Dermis microvascular lymphatic vessel endothelial cell (primary cell): ENCODE data around the gene LIPI. TPM values are rescaled to one million over a fixed set of nuclear protein-coding genes. Genes with fewer than 3 reads are reported as not detected.
"Not testable (repeated sequence)": the region's sequence is repeated elsewhere in the genome, so short reads cannot be mapped to it uniquely, and the experiment has no call there.

ENCODE experiments used
- DNase-seq, 2 donors: peaks; one replicate each; pipeline versions ENCODE4 v3.0.0 to v3.0.0-alpha.2; 2010; ENCODE audit warnings: low read depth in 2 of 2
- total RNA-seq: library from RNA; depleted of rRNA; stranded (reverse); fragments of >200 nt; gene quantifications from 2 replicates; pipeline ENCODE4 v1.2.1, GENCODE V29; 2014

LIPI gene
- total RNA-seq, 1 donor from 2014 or later = not detected

- DNase-seq = no peak
These were observed 136.6 kb downstream of the LIPI start for GRCh38 chr21:14074177-14074576.

- no peak for DNase-seq
These were observed 137.1 kb downstream of the LIPI start for GRCh38 chr21:14073615-14074014.

- no peak for DNase-seq
These were observed 137.8 kb downstream of the LIPI start for GRCh38 chr21:14072761-14073535.

- DNase-seq = no peak
These were observed 138.6 kb downstream of the LIPI start for GRCh38 chr21:14071902-14072734.

GRCh38 chr21:14070968-14071367 lies 139.8 kb downstream of the LIPI start:
- DNase-seq = no peak

GRCh38 chr21:14070049-14070893 lies 140.5 kb downstream of the LIPI start:
- no peak for DNase-seq

GRCh38 chr21:14064296-14064645 lies 146.5 kb downstream of the LIPI start:
- no peak for DNase-seq

GRCh38 chr21:14063620-14064295 lies 147.0 kb downstream of the LIPI start:
- DNase-seq = not testable (repeated sequence)

- not testable (repeated sequence) for DNase-seq
These were observed 148.1 kb downstream of the LIPI start for GRCh38 chr21:14062684-14063083.

- not testable (repeated sequence) for DNase-seq
These were observed 148.9 kb downstream of the LIPI start for GRCh38 chr21:14061820-14062219.

GRCh38 chr21:14058995-14059627 lies 151.6 kb downstream of the LIPI start:
- DNase-seq = not testable (repeated sequence)

Other genes with a start within 250 kb of the LIPI start
- gene RBM11, start 5.2 kb upstream of the LIPI start, total RNA-seq = not detected in 2 replicates
- 36.3 and 39.2 TPM in 2 replicates for gene HSPA13, start 172.2 kb upstream of the LIPI start, total RNA-seq